NK-92 (cell line): ENCODE measurements around the gene SNX13.

Source experiments
- DNase-seq: peaks from one replicate; lab custom pipeline; 2025; ENCODE audit not compliant: unreplicated experiment; lab: John Stamatoyannopoulos, UW

The SNX13 gene

GRCh38 chr7:17946591-17946990 lies 6.3 kb upstream of the SNX13 start:
- DNase-seq: no peak

- no peak for DNase-seq
These were observed 4.4 kb upstream of the SNX13 start for GRCh38 chr7:17944720-17945119.

GRCh38 chr7:17943006-17943405 lies 2.7 kb upstream of the SNX13 start:
- DNase-seq: no peak

DNA sequence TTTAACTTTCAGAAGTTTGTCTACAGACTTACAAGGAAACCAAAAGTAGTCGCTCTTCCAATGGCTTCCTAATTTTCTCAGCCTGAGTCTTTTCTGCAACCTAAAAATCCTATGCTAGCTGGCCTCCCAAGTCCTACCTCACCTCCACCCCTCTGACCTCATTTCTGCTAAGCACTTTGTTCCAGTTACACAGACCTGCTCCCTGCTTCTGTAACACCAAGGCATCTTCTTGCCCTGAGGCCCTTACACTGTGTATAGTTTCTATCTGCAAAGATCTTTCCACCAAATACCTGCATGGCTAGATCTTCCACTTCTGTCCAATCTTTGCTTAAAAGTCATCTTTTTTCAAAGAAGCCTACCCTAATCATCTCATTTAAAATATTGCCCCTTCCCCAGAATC lies 1.9 kb upstream of the SNX13 start:
- DNase-seq: no peak

DNA sequence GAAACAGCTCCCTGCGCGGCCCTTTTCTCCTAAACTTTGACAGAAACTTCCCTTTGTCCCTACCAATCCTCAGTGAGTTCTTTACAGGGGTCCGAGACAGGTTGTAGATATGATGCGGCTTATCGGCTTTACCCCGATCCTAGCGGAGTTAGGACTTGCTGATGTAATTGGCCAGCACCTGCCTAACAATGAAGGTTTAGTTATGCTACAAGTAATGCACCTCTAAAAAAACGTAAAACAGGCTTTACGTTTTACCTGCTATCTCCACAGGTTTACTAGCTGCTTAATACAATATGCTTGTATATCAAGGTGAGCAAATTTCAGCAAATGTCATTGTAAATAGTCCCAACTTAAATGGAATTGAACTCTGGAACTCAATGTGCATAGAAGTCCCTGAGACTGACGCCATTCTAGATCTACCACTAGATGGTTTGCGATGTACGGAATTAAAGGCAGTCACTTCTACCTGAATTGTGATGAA lies 697 bp upstream of the SNX13 start:
- no peak for DNase-seq

- DNase-seq: no peak
These were observed 540 bp downstream of the SNX13 start for GRCh38 chr7:17939606-17940301.

GRCh38 chr7:17939211-17939605 lies 1.1 kb downstream of the SNX13 start:
- DNase-seq: no peak

GRCh38 chr7:17937506-17938120 lies 2.7 kb downstream of the SNX13 start:
- no peak for DNase-seq

GRCh38 chr7:17936321-17936720 lies 4.0 kb downstream of the SNX13 start:
- DNase-seq: no peak

DNA sequence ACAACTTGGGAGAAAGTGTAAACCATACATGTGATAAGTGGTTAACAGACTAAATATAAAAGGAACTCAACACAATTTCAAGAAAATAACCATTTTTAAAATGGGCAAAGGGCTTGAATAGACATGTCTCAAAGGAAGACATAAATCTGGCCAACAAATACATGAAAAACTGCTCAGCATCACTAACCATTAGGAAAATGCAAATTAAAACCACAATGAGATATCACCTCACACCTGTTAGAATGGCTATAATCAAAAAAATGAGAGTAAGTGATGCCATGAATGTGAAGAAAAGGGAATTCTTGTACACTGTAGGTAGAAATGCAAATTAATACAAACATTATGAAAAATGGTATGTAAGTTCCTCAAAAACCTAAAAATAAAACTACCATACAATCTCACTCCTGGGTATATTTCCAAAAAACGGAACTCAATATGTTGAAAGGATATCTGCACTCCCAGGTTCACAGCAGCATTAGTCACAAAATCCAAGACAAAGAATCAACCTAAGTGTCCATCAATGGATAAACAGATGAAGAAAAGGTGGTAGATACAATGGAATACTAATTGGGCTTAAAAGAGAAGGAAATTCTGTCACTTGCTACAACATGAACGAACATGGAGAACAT lies 5.6 kb downstream of the SNX13 start:
- no peak for DNase-seq

GRCh38 chr7:17934094-17934493 lies 6.2 kb downstream of the SNX13 start:
- DNase-seq: no peak

DNA sequence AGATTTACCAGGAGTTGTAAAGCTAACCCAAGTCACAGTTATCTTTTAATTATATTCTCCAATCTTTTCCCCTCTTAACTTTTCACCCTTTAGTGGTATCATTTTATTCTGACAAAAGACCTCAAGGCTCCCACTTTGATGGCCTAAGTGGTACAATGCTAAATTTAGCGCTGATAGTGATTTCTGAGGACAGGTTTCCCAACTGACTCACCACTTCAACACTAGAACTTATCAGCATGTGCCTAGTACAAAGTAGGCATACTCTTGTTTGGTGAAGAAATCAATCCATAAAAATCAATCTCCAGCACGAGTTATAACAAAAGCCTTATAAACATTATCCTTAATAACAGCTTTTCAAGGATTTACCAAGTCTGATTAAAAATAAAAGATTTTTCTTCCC lies 7.5 kb downstream of the SNX13 start:
- DNase-seq: no peak

DNA sequence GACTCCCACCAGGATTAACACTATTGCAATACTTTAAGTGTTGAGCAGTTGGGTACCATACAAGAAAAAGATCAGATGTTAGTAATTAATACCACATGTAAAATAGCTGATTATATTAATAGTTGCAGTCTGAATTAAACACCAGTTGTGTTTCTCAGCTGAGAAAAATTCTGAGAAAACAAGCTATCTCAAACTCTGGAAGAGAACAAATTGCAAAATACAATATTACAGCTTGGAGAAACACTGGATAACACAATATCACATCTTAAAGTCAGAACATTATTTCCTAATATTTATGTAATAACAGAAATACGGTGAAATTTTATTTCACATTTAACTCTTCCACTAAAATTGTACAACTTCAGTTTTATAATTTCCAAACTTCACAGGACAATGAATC lies 9.2 kb downstream of the SNX13 start:
- DNase-seq: no peak

- no peak for DNase-seq
These were observed 9.7 kb downstream of the SNX13 start for GRCh38 chr7:17930546-17930945.

- no peak for DNase-seq
These were observed 10.5 kb downstream of the SNX13 start for GRCh38 chr7:17929647-17930395.

- DNase-seq: no peak
These were observed 12.2 kb downstream of the SNX13 start for GRCh38 chr7:17928055-17928454.

- no peak for DNase-seq
These were observed 18.4 kb downstream of the SNX13 start for GRCh38 chr7:17921857-17922416.

DNA sequence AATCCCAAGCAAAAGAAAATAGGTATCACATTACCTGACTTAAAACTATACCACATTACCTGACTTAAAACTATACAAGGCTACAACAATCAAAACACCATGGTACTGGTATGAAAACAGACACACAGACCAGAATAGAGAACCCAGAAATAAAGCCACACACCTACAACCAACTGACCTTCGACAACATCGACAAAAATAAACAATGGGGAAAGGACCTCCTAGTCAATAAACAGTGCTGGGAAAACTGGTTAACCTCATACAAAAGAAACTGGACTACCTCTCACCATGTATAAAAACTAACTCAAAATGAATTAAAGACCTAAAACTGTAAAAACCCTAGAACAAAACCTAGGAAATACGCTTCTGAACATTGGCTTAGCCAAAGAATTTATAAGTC lies 22.5 kb downstream of the SNX13 start:
- no peak for DNase-seq

GRCh38 chr7:17916786-17917185 lies 23.5 kb downstream of the SNX13 start:
- no peak for DNase-seq

DNA sequence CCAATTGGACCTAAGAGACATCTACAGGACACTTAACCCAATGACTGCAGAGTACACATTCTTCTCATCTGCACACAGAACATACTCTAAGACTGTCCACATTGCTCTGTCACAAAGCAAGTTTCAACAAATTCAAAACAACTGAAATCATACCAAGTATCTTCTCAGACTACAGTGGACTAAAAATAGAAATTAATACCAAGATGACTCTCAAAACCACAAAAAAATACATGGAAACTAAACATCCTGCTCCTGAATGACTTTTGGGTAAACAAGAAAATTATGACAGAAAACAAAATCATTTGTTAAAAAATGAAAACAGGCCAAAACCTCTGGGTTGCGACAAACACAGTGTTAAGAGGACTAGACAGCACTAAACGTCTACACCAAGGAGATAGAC lies 24.5 kb downstream of the SNX13 start:
- DNase-seq: no peak

GRCh38 chr7:17915168-17915567 lies 25.1 kb downstream of the SNX13 start:
- no peak for DNase-seq
